H7 (cell line): ENCODE data around the gene TIMM8B. TPM values are rescaled to one million over a fixed set of nuclear protein-coding genes. Genes with fewer than 3 reads are reported as not detected.

ENCODE experiments used
- DNase-seq: peaks from one replicate; pipeline ENCODE4 v3.0.0; 2012
- H3K27me3 ChIP-seq: 2 replicates; pipeline ENCODE4 v1.6.0; 2011; ENCODE audit warnings: mild to moderate bottlenecking, low read length; ENCODE audit not compliant: control insufficient read depth, insufficient read depth
- H3K36me3 ChIP-seq: replicated peaks from 2 replicates; pipeline ENCODE4 v1.5.1; 2011; ENCODE audit warnings: low read length; ENCODE audit not compliant: control insufficient read depth, insufficient read depth
- H3K4me3 ChIP-seq: 2 replicates; pipeline ENCODE4 v1.5.1; 2011; ENCODE audit warnings: low read depth, mild to moderate bottlenecking, control low read depth, low read length, moderate library complexity; ENCODE audit not compliant: insufficient read depth
- total RNA-seq: library from RNA; depleted of rRNA; stranded (reverse); fragments of >200 nt; shearing (Covaris generic); gene quantifications from 2 replicates; pipeline ENCODE4 v1.2.3, GENCODE V29; 2014; rRNA removed

TIMM8B gene
- 86.5 and 125 TPM in 2 replicates for total RNA-seq

GRCh38 chr11:112086422-112087191 lies at the start of gene TIMM8B, which contains the start of gene SDHD:
Gene TIMM8B, minus strand, starts transcription at chr11:112086756. Its CDS starts 33 bp downstream, at chr11:112086723.
Gene SDHD, plus strand, starts transcription at chr11:112086873. Its CDS starts 35 bp downstream, at chr11:112086908.
- peak; percentile 89 for DNase-seq
- no peaks in the 10 kb centered on the region for H3K27me3 ChIP-seq
- peaks cover 30% of the 10 kb centered on the region for H3K36me3 ChIP-seq
- H3K4me3 ChIP-seq, result peak within 1 kb of the TSS; percentile 96

GRCh38 chr11:112134473-112134872 lies 47.9 kb upstream of the TIMM8B start:
- Histone ChIP-seq H3K36me3 (no peaks in the 10 kb centered on the region), H3K4me3 (no peak overlapping the region), H3K27me3 (no peaks in the 10 kb centered on the region)
- DNase-seq, result no peak

GRCh38 chr11:112132737-112133136 lies 46.2 kb upstream of the TIMM8B start:
- Histone ChIP-seq H3K27me3 (no peaks in the 10 kb centered on the region), H3K36me3 (no peaks in the 10 kb centered on the region), H3K4me3 (no peak overlapping the region)
- DNase-seq, result peak; percentile 18

GRCh38 chr11:112129656-112130055 lies 43.1 kb upstream of the TIMM8B start:
- Histone ChIP-seq H3K4me3 (no peak overlapping the region), H3K36me3 (no peaks in the 10 kb centered on the region), H3K27me3 (no peaks in the 10 kb centered on the region)
- DNase-seq, result no peak

- Histone ChIP-seq H3K27me3 (no peaks in the 10 kb centered on the region), H3K36me3 (no peaks in the 10 kb centered on the region), H3K4me3 (no peak overlapping the region)
- DNase-seq, result no peak
Measured at GRCh38 chr11:112128483-112129121, 42.0 kb upstream of the TIMM8B start.

- Histone ChIP-seq H3K36me3 (no peaks in the 10 kb centered on the region), H3K27me3 (no peaks in the 10 kb centered on the region), H3K4me3 (no peak overlapping the region)
- no peak for DNase-seq
Measured at GRCh38 chr11:112127056-112127455, 40.5 kb upstream of the TIMM8B start.

GRCh38 chr11:112123129-112123528 lies 36.6 kb upstream of the TIMM8B start:
- DNase-seq, result no peak
- Histone ChIP-seq H3K4me3 (no peak overlapping the region), H3K36me3 (no peaks in the 10 kb centered on the region), H3K27me3 (no peaks in the 10 kb centered on the region)

GRCh38 chr11:112121981-112122615 lies 35.5 kb upstream of the TIMM8B start:
- no peak overlapping the region for H3K4me3 ChIP-seq
- no peaks in the 10 kb centered on the region for H3K27me3 ChIP-seq
- no peak for DNase-seq
- H3K36me3 ChIP-seq, result no peaks in the 10 kb centered on the region

GRCh38 chr11:112118176-112118575 lies 31.6 kb upstream of the TIMM8B start:
- no peak overlapping the region for H3K4me3 ChIP-seq
- no peaks in the 10 kb centered on the region for H3K36me3 ChIP-seq
- no peaks in the 10 kb centered on the region for H3K27me3 ChIP-seq
- no peak for DNase-seq

GRCh38 chr11:112115386-112115785 lies 28.8 kb upstream of the TIMM8B start:
- no peaks in the 10 kb centered on the region for H3K36me3 ChIP-seq
- DNase-seq, result no peak
- no peak overlapping the region for H3K4me3 ChIP-seq
- H3K27me3 ChIP-seq, result no peaks in the 10 kb centered on the region

GRCh38 chr11:112114460-112114859 lies 27.9 kb upstream of the TIMM8B start:
- no peaks in the 10 kb centered on the region for H3K27me3 ChIP-seq
- DNase-seq, result no peak
- H3K4me3 ChIP-seq, result no peak overlapping the region
- H3K36me3 ChIP-seq, result no peaks in the 10 kb centered on the region

- peak; percentile 61 for DNase-seq
- H3K36me3 ChIP-seq, result no peaks in the 10 kb centered on the region
- no peaks in the 10 kb centered on the region for H3K27me3 ChIP-seq
- no peak overlapping the region for H3K4me3 ChIP-seq
Measured at GRCh38 chr11:112113539-112114457, 27.2 kb upstream of the TIMM8B start.

- DNase-seq, result no peak
- H3K27me3 ChIP-seq, result no peaks in the 10 kb centered on the region
- H3K36me3 ChIP-seq, result no peaks in the 10 kb centered on the region
- no peak overlapping the region for H3K4me3 ChIP-seq
Measured at GRCh38 chr11:112106070-112106469, 19.5 kb upstream of the TIMM8B start.

- no peak overlapping the region for H3K4me3 ChIP-seq
- H3K27me3 ChIP-seq, result no peaks in the 10 kb centered on the region
- H3K36me3 ChIP-seq, result no peaks in the 10 kb centered on the region
- no peak for DNase-seq
Measured at GRCh38 chr11:112103446-112103845, 16.9 kb upstream of the TIMM8B start.
